SK-N-SH (cell line): ENCODE measurements around the gene ARL6.

Experiments used
- EP300 ChIP-seq, 2 experiments: IDR thresholded peaks; 2 replicates each; pipeline versions ENCODE4 v1.4.0 to v1.6.1; 2012; ENCODE audit warnings: borderline replicate concordance in 1 of 2, low read depth in 1 of 2, low read length in 1 of 2
- EZH2phosphoT487 ChIP-seq: fragments of 200-600 bp; sonication (generic); IDR thresholded peaks from 2 replicates; pipeline ENCODE4 v1.6.1; 2017; ENCODE audit warnings: low read depth, mixed run types, mild to moderate bottlenecking, antibody characterized with exemption, moderate library complexity, borderline replicate concordance
- GATA2 ChIP-seq: sonication (generic); formaldehyde crosslinking; IDR thresholded peaks from 2 replicates; pipeline ENCODE4 v1.5.0; 2020; ENCODE audit warnings: mild to moderate bottlenecking, missing genetic modification reagents
- JUND ChIP-seq: IDR thresholded peaks from 2 replicates; pipeline ENCODE4 v1.4.0; 2012
- POLR2AphosphoS5 ChIP-seq: IDR thresholded peaks from 2 replicates; pipeline ENCODE4 v1.6.1; 2012; ENCODE audit warnings: low read depth, low read length
- RAD21 ChIP-seq: IDR thresholded peaks from 2 replicates; pipeline ENCODE4 v1.6.1; 2012; ENCODE audit warnings: mild to moderate bottlenecking, low read length
- SIN3A ChIP-seq: IDR thresholded peaks from 2 replicates; pipeline ENCODE4 v1.6.1; 2012; ENCODE audit warnings: low read depth, mild to moderate bottlenecking, low read length, moderate library complexity, borderline replicate concordance
- YY1 ChIP-seq: IDR thresholded peaks from 2 replicates; pipeline ENCODE4 v1.4.0; 2012; ENCODE audit warnings: low read depth, mild to moderate bottlenecking
- TF ChIP-seq, protein P1 (sequence below): fragments of 200-600 bp; sonication (generic); IDR thresholded peaks from 2 replicates; pipeline ENCODE4 v1.6.1; 2017; ENCODE audit warnings: antibody characterized with exemption, mild to moderate bottlenecking, moderate library complexity
- TF ChIP-seq, protein P2 (sequence below): IDR thresholded peaks from 2 replicates; pipeline ENCODE4 v1.6.1; 2012; ENCODE audit warnings: mild to moderate bottlenecking, low read depth, low read length, moderate library complexity

DNA sequence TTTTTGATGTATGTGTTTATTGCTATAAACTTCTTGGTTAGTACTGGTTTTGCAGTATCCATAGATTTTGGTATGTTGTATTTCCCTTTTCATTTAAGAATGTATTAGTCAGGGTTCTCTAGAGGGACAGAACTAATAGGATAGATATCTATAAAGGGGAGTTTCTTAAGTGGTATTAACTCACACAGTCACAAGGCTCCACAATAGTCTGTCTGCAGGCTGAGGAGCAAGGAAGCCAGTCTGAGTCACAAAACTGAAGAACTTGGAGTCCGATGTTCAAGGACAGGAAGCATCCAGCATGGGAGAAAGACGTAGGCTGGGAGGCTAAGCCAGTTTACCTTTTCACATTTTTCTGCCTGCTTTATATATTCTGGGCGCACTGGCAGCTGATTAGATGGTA is 8.4 kb downstream of the ARL6 start:
- TF ChIP-seq POLR2AphosphoS5 (no peak), GATA2 (CRISPR knock-in tag) (no peak), RAD21 (no peak), EZH2phosphoT487 (no peak), YY1 (no peak), JUND (no peak), SIN3A (no peak), EP300 (IDR thresholded peaks at IDR 0.05; ENCODE audit: borderline replicate concordance in 1 of 2, low read depth in 1 of 2, low read length in 1 of 2) (no peak)
- TF ChIP-seq, protein P1, sequence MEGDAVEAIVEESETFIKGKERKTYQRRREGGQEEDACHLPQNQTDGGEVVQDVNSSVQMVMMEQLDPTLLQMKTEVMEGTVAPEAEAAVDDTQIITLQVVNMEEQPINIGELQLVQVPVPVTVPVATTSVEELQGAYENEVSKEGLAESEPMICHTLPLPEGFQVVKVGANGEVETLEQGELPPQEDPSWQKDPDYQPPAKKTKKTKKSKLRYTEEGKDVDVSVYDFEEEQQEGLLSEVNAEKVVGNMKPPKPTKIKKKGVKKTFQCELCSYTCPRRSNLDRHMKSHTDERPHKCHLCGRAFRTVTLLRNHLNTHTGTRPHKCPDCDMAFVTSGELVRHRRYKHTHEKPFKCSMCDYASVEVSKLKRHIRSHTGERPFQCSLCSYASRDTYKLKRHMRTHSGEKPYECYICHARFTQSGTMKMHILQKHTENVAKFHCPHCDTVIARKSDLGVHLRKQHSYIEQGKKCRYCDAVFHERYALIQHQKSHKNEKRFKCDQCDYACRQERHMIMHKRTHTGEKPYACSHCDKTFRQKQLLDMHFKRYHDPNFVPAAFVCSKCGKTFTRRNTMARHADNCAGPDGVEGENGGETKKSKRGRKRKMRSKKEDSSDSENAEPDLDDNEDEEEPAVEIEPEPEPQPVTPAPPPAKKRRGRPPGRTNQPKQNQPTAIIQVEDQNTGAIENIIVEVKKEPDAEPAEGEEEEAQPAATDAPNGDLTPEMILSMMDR, result no peak
- TF ChIP-seq, protein P2, sequence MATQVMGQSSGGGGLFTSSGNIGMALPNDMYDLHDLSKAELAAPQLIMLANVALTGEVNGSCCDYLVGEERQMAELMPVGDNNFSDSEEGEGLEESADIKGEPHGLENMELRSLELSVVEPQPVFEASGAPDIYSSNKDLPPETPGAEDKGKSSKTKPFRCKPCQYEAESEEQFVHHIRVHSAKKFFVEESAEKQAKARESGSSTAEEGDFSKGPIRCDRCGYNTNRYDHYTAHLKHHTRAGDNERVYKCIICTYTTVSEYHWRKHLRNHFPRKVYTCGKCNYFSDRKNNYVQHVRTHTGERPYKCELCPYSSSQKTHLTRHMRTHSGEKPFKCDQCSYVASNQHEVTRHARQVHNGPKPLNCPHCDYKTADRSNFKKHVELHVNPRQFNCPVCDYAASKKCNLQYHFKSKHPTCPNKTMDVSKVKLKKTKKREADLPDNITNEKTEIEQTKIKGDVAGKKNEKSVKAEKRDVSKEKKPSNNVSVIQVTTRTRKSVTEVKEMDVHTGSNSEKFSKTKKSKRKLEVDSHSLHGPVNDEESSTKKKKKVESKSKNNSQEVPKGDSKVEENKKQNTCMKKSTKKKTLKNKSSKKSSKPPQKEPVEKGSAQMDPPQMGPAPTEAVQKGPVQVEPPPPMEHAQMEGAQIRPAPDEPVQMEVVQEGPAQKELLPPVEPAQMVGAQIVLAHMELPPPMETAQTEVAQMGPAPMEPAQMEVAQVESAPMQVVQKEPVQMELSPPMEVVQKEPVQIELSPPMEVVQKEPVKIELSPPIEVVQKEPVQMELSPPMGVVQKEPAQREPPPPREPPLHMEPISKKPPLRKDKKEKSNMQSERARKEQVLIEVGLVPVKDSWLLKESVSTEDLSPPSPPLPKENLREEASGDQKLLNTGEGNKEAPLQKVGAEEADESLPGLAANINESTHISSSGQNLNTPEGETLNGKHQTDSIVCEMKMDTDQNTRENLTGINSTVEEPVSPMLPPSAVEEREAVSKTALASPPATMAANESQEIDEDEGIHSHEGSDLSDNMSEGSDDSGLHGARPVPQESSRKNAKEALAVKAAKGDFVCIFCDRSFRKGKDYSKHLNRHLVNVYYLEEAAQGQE, result no peak
